ENCODE measurements around the gene SLC30A1.
"Not testable (repeated sequence)": the region's sequence is repeated elsewhere in the genome, so short reads cannot be mapped to it uniquely, and the experiment has no call there.

The SLC30A1 gene, protein sequence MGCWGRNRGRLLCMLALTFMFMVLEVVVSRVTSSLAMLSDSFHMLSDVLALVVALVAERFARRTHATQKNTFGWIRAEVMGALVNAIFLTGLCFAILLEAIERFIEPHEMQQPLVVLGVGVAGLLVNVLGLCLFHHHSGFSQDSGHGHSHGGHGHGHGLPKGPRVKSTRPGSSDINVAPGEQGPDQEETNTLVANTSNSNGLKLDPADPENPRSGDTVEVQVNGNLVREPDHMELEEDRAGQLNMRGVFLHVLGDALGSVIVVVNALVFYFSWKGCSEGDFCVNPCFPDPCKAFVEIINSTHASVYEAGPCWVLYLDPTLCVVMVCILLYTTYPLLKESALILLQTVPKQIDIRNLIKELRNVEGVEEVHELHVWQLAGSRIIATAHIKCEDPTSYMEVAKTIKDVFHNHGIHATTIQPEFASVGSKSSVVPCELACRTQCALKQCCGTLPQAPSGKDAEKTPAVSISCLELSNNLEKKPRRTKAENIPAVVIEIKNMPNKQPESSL

DNA sequence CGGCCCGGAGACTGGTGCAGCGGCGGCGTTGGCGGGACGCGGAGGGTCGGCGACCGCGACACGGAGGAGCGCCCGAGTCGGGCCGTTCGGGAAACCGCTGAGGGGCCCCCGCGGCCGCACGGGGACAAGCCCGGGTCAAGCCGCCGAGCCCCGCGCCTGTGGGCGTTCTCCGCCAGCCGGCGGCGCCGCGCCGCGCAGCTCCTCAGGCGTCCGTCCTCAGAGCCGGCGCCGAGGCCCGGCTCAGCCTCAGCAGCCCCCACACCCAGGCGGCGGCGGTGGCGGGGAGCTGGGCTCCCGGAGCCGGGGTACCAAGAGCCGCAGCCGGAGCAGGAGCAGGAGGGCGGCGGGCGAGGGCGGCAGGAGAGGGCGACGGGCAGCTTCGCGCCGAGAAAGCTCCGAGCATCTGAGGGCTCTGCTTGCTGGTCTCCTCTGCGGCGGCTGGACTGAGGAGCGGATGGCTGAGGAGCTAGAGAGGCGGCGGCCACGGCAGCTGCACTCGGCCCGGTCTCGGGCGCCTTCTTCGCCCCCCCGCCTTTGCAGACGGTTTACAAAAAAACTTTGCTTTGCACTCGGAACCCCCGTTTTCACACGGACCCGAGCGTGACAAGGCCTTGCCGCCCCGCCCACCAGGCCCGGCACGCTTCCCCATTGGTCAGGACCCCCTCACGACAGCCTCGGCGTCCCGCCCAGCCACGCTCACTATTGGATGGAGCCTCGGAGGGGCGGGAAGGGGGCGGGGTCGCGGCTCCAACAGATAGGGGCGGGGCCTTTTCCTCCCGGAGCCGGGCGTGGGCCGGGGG lies at the start of gene SLC30A1:
TSS of gene SLC30A1 (minus strand) at position 522 of the 800 bp plus-strand sequence. CDS start 549 bp downstream, outside the sequence.
- H3K4me1 ChIP-seq (ENCODE audit: control insufficient read depth in 1 of 2, insufficient read depth in 2 of 2, low read length in 2 of 2), result peaks cover 4 to 23% of the 10 kb centered on the region in 2 donors
- peak within 1 kb of the TSS; percentile 65 for H3K27ac ChIP-seq (ENCODE audit: low read length)
- peaks cover 11 to 12% of the 10 kb centered on the region in 2 donors for H3K36me3 ChIP-seq (ENCODE audit: control insufficient read depth in 1 of 2, insufficient read depth in 2 of 2, low read length in 2 of 2)
- no peaks in the 10 kb centered on the region for H3K27me3 ChIP-seq (ENCODE audit: low read depth, low read length)
- peak within 1 kb of the TSS; percentile 90 to 99 for H3K4me3 ChIP-seq (ENCODE audit: low read depth in 1 of 2, low read length in 2 of 2)
- no peaks in the 10 kb centered on the region for H3K9me3 ChIP-seq (ENCODE audit: control insufficient read depth in 1 of 2, low read length in 2 of 2)

GRCh38 chr1:211628417-211628816 lies 49.5 kb upstream of the SLC30A1 start:
- Histone ChIP-seq H3K4me1 (ENCODE audit: control insufficient read depth in 1 of 2, insufficient read depth in 2 of 2, low read length in 2 of 2) (peaks cover 0 to 6% of the 10 kb centered on the region in 2 donors), H3K9me3 (ENCODE audit: control insufficient read depth in 1 of 2, low read length in 2 of 2) (no peaks in the 10 kb centered on the region), H3K4me3 (ENCODE audit: low read depth in 1 of 2, low read length in 2 of 2) (no peak overlapping the region), H3K27me3 (ENCODE audit: low read depth, low read length) (no peaks in the 10 kb centered on the region), H3K27ac (ENCODE audit: low read length) (no peak overlapping the region), H3K36me3 (ENCODE audit: control insufficient read depth in 1 of 2, insufficient read depth in 2 of 2, low read length in 2 of 2) (no peaks in the 10 kb centered on the region)

GRCh38 chr1:211627259-211627658 lies 48.3 kb upstream of the SLC30A1 start:
- no peaks in the 10 kb centered on the region for H3K27me3 ChIP-seq (ENCODE audit: low read depth, low read length)
- no peak overlapping the region for H3K4me3 ChIP-seq (ENCODE audit: low read depth in 1 of 2, low read length in 2 of 2)
- no peak overlapping the region for H3K27ac ChIP-seq (ENCODE audit: low read length)
- H3K9me3 ChIP-seq (ENCODE audit: control insufficient read depth in 1 of 2, low read length in 2 of 2), result no peaks in the 10 kb centered on the region
- no peaks in the 10 kb centered on the region for H3K36me3 ChIP-seq (ENCODE audit: control insufficient read depth in 1 of 2, insufficient read depth in 2 of 2, low read length in 2 of 2)
- no peaks in the 10 kb centered on the region for H3K4me1 ChIP-seq (ENCODE audit: control insufficient read depth in 1 of 2, insufficient read depth in 2 of 2, low read length in 2 of 2)

GRCh38 chr1:211625866-211626265 lies 46.9 kb upstream of the SLC30A1 start:
- not testable (repeated sequence) for H3K27me3 ChIP-seq (ENCODE audit: low read depth, low read length); H3K4me1 ChIP-seq (ENCODE audit: control insufficient read depth in 1 of 2, insufficient read depth in 2 of 2, low read length in 2 of 2); H3K4me3 ChIP-seq (ENCODE audit: low read depth in 1 of 2, low read length in 2 of 2); H3K27ac ChIP-seq (ENCODE audit: low read length); H3K36me3 ChIP-seq (ENCODE audit: control insufficient read depth in 1 of 2, insufficient read depth in 2 of 2, low read length in 2 of 2); H3K9me3 ChIP-seq (ENCODE audit: control insufficient read depth in 1 of 2, low read length in 2 of 2)

- Histone ChIP-seq H3K27me3 (ENCODE audit: low read depth, low read length) (no peaks in the 10 kb centered on the region), H3K27ac (ENCODE audit: low read length) (no peak overlapping the region), H3K36me3 (ENCODE audit: control insufficient read depth in 1 of 2, insufficient read depth in 2 of 2, low read length in 2 of 2) (no peaks in the 10 kb centered on the region), H3K9me3 (ENCODE audit: control insufficient read depth in 1 of 2, low read length in 2 of 2) (no peaks in the 10 kb centered on the region), H3K4me1 (ENCODE audit: control insufficient read depth in 1 of 2, insufficient read depth in 2 of 2, low read length in 2 of 2) (peaks cover 0 to 3% of the 10 kb centered on the region in 2 donors), H3K4me3 (ENCODE audit: low read depth in 1 of 2, low read length in 2 of 2) (no peak overlapping the region)
Observed at GRCh38 chr1:211625040-211625439, 46.1 kb upstream of the SLC30A1 start.

GRCh38 chr1:211623515-211623914 lies 44.6 kb upstream of the SLC30A1 start:
- H3K4me3 ChIP-seq (ENCODE audit: low read depth in 1 of 2, low read length in 2 of 2), result no peak overlapping the region
- no peaks in the 10 kb centered on the region for H3K27me3 ChIP-seq (ENCODE audit: low read depth, low read length)
- no peak overlapping the region for H3K27ac ChIP-seq (ENCODE audit: low read length)
- no peaks in the 10 kb centered on the region for H3K36me3 ChIP-seq (ENCODE audit: control insufficient read depth in 1 of 2, insufficient read depth in 2 of 2, low read length in 2 of 2)
- H3K9me3 ChIP-seq (ENCODE audit: control insufficient read depth in 1 of 2, low read length in 2 of 2), result no peaks in the 10 kb centered on the region
- peaks cover 0 to 3% of the 10 kb centered on the region in 2 donors for H3K4me1 ChIP-seq (ENCODE audit: control insufficient read depth in 1 of 2, insufficient read depth in 2 of 2, low read length in 2 of 2)

- Histone ChIP-seq H3K27me3 (ENCODE audit: low read depth, low read length) (no peaks in the 10 kb centered on the region), H3K9me3 (ENCODE audit: control insufficient read depth in 1 of 2, low read length in 2 of 2) (no peaks in the 10 kb centered on the region), H3K4me3 (ENCODE audit: low read depth in 1 of 2, low read length in 2 of 2) (no peak overlapping the region), H3K36me3 (ENCODE audit: control insufficient read depth in 1 of 2, insufficient read depth in 2 of 2, low read length in 2 of 2) (no peaks in the 10 kb centered on the region), H3K4me1 (ENCODE audit: control insufficient read depth in 1 of 2, insufficient read depth in 2 of 2, low read length in 2 of 2) (peaks cover under 1 to 3% of the 10 kb centered on the region in 2 donors), H3K27ac (ENCODE audit: low read length) (no peak overlapping the region)
Observed at GRCh38 chr1:211621447-211622198, 42.7 kb upstream of the SLC30A1 start.

DNA sequence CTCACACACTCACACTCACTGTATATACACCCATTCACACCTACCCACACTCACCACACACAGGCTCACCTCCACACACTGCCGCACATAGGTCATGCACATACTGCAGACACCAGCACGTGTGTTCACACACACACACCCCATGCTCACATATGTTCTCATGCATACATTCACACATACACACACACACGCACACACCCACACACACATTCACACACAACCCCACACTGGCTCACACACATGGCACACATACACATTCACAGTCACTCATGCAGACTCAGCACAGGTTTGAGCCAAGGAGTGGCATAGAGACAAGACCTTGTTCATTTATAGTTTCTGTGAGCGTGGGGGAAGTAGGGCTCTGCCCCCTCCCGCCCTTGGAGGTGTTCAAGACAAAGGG lies 41.1 kb upstream of the SLC30A1 start:
- Histone ChIP-seq H3K9me3 (ENCODE audit: control insufficient read depth in 1 of 2, low read length in 2 of 2) (no peaks in the 10 kb centered on the region), H3K27me3 (ENCODE audit: low read depth, low read length) (no peaks in the 10 kb centered on the region), H3K4me1 (ENCODE audit: control insufficient read depth in 1 of 2, insufficient read depth in 2 of 2, low read length in 2 of 2) (peaks cover 7% of the 10 kb centered on the region in 2 donors), H3K27ac (ENCODE audit: low read length) (no peak overlapping the region), H3K36me3 (ENCODE audit: control insufficient read depth in 1 of 2, insufficient read depth in 2 of 2, low read length in 2 of 2) (no peaks in the 10 kb centered on the region), H3K4me3 (ENCODE audit: low read depth in 1 of 2, low read length in 2 of 2) (no peak overlapping the region)

DNA sequence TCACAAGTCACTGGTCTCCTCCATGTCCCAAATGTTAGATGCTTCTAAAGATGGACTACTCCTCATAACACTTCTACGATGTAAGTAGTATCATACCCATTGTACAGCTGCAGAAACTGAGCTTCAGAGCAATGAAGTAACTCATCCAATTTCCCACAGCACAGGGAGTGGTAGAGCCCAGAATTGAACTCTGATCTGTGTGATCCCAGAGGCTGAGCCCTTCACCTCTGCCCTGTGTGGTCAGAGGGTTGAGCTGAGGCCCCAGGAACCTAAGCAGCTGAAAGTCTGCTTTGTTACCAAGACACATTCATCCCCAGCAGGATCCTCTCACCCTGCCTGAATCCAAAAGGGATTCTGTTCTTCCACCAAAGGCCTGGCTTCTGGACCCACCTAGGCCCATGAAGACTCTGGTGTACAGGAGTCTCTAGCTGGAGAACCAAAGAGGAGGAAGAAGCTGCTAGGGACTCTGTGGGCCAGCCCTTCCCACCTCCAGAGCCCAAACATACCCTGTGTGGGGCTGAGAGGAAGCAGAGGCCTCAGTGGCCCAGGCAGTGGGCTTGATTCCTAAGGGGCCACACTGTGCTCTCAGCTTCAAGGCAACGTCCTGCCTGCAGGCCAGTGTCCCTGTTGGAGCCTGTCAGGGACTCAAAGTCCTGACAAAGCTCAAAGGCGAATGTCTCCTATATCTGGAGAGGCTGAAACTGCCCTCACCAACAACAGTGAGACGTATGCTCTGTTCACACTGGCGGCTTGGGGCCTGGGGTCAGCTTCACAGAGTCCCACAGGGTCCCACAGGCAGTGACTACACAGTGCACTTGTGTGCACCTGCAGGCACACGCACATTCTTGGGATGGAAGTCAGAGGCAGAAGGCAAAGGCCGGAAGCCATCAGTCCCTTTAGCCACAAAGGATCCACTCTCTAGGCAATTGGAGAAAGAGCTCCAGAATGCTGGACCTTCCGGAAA lies 40.4 kb upstream of the SLC30A1 start:
- no peaks in the 10 kb centered on the region for H3K9me3 ChIP-seq (ENCODE audit: control insufficient read depth in 1 of 2, low read length in 2 of 2)
- no peak overlapping the region for H3K27ac ChIP-seq (ENCODE audit: low read length)
- no peaks in the 10 kb centered on the region for H3K36me3 ChIP-seq (ENCODE audit: control insufficient read depth in 1 of 2, insufficient read depth in 2 of 2, low read length in 2 of 2)
- H3K4me3 ChIP-seq (ENCODE audit: low read depth in 1 of 2, low read length in 2 of 2), result no peak overlapping the region
- H3K27me3 ChIP-seq (ENCODE audit: low read depth, low read length), result no peaks in the 10 kb centered on the region
- peaks cover 7% of the 10 kb centered on the region in 2 donors for H3K4me1 ChIP-seq (ENCODE audit: control insufficient read depth in 1 of 2, insufficient read depth in 2 of 2, low read length in 2 of 2)

GRCh38 chr1:211616965-211617297 lies 38.0 kb upstream of the SLC30A1 start:
- Histone ChIP-seq H3K9me3 (ENCODE audit: control insufficient read depth in 1 of 2, low read length in 2 of 2) (no peaks in the 10 kb centered on the region), H3K36me3 (ENCODE audit: control insufficient read depth in 1 of 2, insufficient read depth in 2 of 2, low read length in 2 of 2) (no peaks in the 10 kb centered on the region), H3K27me3 (ENCODE audit: low read depth, low read length) (no peaks in the 10 kb centered on the region), H3K4me3 (ENCODE audit: low read depth in 1 of 2, low read length in 2 of 2) (no peak overlapping the region), H3K27ac (ENCODE audit: low read length) (no peak overlapping the region), H3K4me1 (ENCODE audit: control insufficient read depth in 1 of 2, insufficient read depth in 2 of 2, low read length in 2 of 2) (peaks cover 7 to 15% of the 10 kb centered on the region in 2 donors)

All from muscle layer of duodenum (tissue), 2 donors.